ENCODE measurements around the gene XPNPEP1.

GRCh38 chr10:109964318-109964717 is 41.0 kb upstream of the XPNPEP1 start:
- no peak for TF ChIP-seq CTCF (optimal IDR thresholded peaks at IDR 0.05 in 1 of 3, IDR thresholded peaks at IDR 0.05 in 1 of 3, conservative IDR thresholded peaks at IDR 0.05 in 1 of 3; ENCODE audit: extremely low read depth in 1 of 3, insufficient read depth in 2 of 3, low read length in 3 of 3)
- TF ChIP-seq EZH2 (IDR thresholded peaks at IDR 0.05; ENCODE audit: low read length), result no peak
